NCI-H146 treated with DMSO at 0.1 percent for 48 hours (cell line): Measurements from ENCODE around the gene MOSMO.
A peak's percentile ranks its signal among the peaks of the same experiment; 100 is the strongest.
"Not testable (repeated sequence)": the region's sequence is repeated elsewhere in the genome, so short reads cannot be mapped to it uniquely, and the experiment has no call there.

Experiments
- DNase-seq: peaks from one replicate; lab custom pipeline; 2025; ENCODE audit not compliant: unreplicated experiment; lab: John Stamatoyannopoulos, UW

MOSMO gene

GRCh38 chr16:22043882-22044281 lies 36.0 kb downstream of the MOSMO start:
- not testable (repeated sequence) for DNase-seq

- not testable (repeated sequence) for DNase-seq
These were observed 38.0 kb downstream of the MOSMO start for GRCh38 chr16:22045888-22046287.

- DNase-seq = no peak
These were observed 43.1 kb downstream of the MOSMO start for GRCh38 chr16:22050963-22051362.

GRCh38 chr16:22052980-22053379 lies 45.1 kb downstream of the MOSMO start:
- DNase-seq = no peak

DNA sequence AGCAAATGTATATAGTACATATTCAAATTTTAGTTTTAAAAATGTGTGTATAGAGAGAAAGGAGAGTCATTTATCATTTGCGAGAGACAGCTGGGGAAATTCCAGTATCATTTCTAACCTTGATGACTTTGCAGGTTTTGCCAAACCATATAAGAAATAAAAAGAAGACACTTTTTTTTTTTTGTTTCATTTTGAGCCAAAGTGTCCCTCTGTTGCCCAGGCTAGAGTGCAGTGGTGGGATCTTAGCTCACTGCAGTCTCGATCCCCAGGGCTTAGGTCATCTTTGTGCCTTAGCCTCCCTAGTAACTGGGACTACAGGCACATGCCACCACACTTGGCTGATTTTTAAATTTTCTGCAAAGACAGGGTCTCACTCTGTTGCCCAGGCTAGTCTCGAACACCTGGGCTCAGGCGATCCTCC lies 46.0 kb downstream of the MOSMO start:
- DNase-seq = no peak

DNA sequence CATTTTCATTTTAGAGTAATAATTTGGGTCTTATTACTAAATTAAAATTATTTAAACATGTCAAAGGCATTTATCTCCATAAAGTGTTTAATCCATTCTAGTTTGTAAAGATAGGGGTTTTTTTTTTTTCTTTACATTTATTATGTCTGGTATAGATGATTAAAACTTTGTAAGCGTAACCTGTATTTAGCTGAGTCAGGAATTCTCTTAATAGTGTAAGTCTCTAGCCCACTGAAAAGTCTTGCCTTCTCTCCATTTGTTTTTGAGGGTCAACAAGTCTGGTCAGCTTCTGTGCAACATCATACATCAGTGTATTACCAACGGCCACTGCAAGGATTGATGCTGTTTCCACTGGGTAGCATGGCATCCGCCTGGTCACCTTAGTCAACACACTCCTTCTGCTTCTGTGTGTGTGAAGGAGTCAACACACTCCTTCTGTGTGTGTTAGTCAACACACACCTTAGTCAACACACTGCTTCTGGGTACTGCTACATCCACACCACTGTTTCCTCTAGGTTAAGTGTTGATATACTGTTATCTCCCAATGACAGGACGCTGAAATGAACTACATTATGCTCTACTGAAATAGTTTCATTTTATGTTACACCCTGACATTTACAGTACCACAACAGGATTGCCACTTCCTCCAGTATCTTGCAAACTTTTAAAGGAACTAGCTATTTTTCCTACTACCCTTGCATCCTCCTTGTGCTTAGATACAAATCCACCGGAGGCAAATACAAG lies 47.1 kb downstream of the MOSMO start:
- DNase-seq = no peak

DNA sequence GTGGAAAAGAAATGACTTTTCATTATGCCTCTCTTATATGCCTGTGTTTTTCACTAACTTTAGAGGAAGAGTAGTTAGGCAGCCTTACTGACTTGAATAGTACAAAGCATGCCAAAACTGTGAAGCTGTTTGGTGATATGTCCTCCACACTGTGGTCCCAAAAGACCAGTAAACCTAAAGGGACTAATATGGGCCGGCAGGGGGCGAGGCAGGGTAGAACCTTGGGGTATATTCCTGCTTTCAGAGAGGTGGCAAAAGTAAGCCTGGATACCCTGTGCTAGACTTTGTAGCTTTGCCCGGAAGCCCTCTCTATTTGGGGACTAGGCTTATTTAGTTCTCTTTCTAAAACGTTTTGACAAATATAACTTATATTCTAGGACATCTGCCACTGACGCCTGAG lies 48.0 kb downstream of the MOSMO start:
- DNase-seq = no peak

GRCh38 chr16:22063888-22064467 lies 56.1 kb downstream of the MOSMO start:
- DNase-seq = no peak

DNA sequence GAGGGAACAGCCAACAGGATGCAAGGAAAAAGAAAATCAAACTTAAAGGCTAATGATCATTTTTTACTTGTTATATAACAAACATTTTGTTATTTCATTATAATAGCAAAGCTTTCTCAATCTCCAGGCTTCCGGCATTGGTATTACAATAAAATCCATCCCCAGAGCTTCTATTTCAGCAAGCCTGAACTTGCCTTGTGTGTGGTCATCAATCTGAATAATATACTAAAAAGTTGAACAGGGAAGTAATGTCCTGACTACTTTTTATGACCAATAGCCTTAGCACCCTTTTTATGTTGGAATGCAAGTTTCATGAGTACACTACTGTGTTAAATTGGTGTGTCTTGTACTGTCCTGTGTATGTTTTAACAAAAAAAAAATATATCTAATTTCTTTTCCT lies 57.3 kb downstream of the MOSMO start:
- no peak for DNase-seq

GRCh38 chr16:22070361-22071330 lies 62.7 kb downstream of the MOSMO start:
- DNase-seq = no peak

DNA sequence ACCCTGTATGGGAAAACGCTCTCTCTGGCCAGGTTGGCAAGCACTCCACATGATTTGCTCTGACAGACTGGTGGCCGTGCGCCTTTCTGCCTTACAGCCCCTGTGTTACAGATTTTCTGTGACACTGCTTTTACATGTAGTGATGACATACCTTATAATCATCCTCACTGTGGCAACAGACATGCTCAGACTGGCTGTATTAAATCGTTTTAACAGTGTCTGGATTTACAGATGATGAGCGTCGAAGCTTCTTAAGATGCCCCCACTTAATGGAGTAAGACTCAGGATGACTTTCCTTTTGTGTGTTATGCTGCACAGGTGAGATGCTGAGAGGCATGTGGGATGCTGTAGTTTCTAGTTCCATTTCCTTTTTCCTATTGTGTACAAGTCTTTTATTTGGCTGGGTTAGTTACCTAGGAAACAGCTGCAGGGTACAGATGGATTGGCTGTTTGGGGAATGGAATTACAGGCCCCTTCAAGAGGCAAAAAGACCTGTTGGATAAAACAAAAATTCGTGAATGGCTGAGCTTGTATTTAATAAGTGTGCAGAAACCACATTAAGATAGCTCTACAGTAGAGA lies 63.5 kb downstream of the MOSMO start:
- DNase-seq = peak; percentile 12

- DNase-seq = no peak
These were observed 65.4 kb downstream of the MOSMO start for GRCh38 chr16:22073350-22073749.

DNA sequence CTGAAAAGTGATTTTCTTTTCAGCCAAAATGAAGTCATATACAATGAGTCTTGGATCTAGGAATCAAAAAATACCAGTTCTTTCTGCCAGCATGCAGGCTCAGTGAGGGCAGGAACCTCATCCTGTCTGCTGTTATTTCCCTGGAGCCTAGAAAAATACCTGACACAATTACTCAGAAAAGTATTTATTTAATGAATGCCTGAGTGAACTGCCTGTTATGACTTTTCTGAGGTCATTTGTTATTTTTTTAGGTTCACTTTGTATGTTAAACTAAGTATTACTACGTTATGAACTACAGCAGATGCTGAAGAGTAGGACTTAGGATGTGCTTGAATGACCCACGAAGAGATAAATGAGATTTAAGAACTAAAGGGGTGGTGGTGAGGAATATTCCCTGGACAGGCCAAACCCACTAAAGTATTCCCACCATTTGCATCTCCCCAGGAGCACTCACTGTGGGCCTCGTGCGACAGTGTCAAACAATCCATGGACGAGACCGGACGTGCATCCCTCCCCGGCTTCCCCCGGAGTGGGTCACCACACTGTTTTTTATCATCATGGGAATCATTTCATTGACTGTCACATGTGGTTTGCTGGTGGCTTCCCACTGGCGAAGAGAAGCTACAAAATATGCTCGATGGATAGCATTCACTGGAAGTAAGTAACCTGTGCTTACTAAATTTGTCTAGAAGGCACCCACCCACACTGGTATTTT lies 67.3 kb downstream of the MOSMO start:
- no peak for DNase-seq

- no peak for DNase-seq
These were observed 67.9 kb downstream of the MOSMO start for GRCh38 chr16:22075776-22076175.

DNA sequence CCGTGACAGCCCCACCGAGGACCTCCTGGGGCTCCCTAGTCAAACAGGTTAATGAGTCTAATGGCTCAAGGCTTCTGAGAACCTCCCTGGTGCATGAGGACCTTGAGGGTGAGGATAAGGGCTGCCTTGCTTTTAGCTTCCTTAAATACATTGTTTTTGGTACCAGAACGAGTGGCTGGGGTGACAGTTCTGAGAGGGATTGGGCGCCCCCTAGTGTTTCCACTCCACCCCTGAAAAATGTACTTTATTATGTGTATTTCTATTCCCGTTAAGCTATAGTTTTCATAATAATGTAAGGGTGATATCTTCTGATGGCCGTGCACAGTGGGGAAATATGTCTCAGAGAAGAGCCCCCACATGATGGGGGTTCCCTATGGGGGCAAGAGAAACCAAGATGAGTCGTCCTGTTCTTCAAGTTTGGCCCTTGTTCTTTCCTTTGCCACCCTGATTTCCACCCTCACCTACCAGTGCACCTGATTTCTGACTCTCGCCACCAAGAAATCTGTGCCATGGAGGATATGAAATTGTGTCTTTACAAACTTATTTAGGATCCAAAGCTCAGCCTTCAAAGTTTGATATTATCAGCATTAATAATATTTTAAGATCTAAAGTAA lies 69.9 kb downstream of the MOSMO start:
- DNase-seq = peak; percentile 27

- no peak for DNase-seq
These were observed 70.7 kb downstream of the MOSMO start for GRCh38 chr16:22078656-22079055.

DNA sequence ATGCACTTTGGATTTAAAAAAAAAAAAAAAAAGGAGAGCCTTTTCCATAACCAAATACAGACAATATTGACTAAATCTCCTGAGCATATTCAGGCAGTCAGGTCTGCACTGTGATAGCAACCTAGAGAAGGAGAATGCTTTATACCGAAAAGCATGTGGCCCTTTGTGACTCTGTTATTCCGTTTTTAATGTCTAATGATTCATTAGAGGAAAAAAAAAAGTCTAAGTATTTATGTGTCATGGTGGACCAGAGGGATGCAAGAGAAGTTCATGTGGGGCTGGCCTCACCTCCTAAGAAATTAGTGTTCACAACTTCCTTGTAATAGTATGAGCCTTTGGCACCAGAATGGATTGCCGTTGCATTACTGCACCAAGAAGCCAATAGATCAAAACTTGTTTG lies 73.1 kb downstream of the MOSMO start:
- no peak for DNase-seq

DNA sequence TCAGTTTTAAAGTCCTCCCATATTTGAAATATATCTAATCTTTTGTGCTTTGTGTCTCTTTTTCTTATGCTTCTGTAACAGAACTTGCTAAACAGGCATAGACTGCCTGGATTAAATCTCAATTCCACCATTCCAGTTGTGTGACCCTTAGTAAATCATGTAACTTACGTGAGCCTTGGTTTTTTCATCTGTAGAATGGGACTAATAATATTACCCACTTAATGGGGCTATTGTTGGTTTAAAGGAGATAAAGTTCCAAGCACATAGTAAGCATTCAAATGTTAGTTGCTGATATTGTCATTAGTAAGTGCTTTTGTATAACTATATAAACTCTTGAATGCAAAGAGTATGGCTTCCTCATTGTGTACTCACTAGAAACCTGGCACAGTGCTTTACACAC lies 78.5 kb downstream of the MOSMO start:
- no peak for DNase-seq

GRCh38 chr16:22088642-22089041 lies 80.7 kb downstream of the MOSMO start:
- no peak for DNase-seq

GRCh38 chr16:22089910-22090309 lies 82.0 kb downstream of the MOSMO start:
- DNase-seq = no peak
